OCI-M1 (cell line): ENCODE results near the gene PPP1R37.
A peak's percentile ranks its signal among the peaks of the same experiment; 100 is the strongest.
"Not testable (repeated sequence)": the region's sequence is repeated elsewhere in the genome, so short reads cannot be mapped to it uniquely, and the experiment has no call there.

Experiments used
- DNase-seq: peaks from one replicate; lab custom pipeline; 2025; lab: John Stamatoyannopoulos, UW

PPP1R37 gene

DNA sequence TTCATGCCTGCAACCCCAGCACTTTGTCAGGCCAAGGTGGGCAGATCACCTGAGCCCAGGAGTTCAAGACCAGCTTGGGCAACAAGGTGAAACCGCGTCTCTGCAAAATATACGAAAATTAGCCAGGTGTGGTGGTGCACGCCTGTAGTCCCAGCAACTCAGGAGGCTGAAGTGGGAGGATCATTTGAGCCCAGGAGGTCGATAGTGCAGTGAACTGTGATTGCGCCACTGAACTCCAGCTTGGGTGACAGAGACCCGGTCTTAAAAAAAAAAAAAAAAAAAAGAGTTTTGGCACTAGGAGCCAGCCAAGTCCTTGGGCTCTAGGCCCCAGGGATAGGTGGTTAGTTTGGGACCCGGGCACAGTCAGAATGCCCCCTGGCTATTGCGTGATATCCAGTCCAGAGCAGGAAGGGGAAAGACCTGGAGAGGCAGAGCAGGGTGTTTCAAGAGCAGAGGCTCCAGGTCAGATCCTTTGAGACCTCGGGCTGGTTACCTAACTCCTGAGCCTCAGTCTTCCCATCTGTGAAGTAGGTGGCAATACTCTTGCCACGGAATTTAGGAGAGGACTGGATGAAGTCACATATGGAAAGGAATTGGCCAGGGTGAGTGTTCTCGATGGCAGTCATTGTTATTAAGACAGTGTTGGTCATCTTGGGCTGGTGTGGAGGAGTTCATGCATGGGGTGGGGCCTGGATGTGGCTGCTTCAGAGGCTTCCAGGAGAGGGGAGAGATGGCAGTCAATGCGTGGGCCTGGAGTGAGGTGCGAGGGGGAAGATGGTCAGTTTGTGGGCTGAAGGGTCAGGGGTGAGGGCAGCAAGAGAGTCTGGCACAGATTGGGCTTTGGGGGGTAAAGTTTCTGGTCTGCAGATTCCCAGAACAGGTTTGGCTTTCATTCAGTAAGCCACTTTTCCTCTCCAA lies 2.8 kb downstream of the PPP1R37 start:
- no peak for DNase-seq

DNA sequence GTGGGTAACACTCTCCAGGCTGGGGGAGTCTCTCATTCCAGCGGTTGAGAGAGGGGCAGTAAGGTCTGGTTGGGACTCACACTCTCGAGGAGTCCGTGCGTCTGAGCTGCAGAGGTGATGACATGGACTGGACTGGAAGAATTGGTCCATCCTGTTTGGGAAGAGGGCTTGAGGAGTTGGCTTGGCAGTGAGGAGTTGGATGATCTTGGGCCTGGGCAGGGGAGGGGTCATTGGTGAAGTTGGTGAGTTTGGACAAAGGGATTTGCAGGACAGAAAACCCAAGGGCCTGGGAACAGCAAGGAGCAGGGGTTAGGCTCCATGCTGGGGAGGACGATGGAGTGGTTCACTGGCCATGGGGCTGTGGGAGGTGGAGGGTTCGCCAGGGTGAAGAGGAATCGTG lies 3.7 kb downstream of the PPP1R37 start:
- DNase-seq, result no peak

DNA sequence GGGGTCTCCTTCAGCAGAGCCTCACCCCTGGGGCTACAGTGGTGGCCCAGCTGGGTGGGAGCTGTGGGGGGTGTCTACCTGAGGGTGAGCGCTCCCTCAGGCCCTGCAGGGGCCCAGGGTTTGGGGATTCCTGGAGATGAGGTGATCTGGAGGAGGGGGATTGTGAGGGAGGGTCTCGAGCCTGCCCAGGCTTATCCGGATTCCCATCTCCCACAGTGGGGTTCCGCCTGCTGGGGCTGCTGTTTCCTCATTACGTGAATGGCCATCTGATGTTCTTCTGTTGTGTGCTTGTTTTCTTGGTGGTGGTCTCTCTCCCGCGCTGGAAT lies 4.4 kb downstream of the PPP1R37 start:
- DNase-seq, result no peak

DNA sequence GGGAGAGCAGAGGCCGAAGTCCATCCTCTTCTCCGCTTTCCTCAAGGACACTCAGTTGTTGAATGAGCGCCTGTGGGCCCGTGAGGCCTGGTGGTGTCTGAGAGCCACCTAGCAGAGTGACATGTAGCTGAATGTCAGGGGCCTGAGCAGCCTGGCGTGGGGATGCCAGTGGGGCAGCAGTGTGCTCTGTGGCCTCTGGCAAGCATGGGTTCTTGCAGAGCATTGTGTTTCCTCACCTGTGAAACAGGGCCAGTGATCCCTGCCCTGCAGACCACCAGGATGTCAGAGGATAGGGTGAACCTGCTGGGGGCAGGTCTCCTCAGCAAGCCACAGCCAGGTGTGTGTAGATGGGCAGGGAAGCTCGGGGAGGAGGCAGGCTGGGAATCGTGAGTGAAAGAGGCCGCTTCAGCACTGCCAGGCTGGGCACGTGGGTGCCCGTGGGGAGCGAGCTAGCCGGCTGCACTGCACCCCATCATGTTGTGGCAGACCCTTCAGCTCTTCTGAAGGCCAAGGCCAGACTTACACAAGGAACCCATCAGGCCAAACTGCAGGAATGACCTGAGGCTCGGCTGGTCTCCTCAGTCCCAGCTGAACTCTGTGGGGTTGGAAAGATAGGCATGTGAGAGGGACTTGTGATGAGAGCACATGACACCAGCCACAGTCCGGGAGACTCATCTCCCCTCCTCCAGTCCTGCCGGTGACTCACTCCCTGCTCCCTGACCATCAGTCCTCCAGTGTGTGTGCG lies 5.0 kb downstream of the PPP1R37 start:
- peak; percentile 87 for DNase-seq

DNA sequence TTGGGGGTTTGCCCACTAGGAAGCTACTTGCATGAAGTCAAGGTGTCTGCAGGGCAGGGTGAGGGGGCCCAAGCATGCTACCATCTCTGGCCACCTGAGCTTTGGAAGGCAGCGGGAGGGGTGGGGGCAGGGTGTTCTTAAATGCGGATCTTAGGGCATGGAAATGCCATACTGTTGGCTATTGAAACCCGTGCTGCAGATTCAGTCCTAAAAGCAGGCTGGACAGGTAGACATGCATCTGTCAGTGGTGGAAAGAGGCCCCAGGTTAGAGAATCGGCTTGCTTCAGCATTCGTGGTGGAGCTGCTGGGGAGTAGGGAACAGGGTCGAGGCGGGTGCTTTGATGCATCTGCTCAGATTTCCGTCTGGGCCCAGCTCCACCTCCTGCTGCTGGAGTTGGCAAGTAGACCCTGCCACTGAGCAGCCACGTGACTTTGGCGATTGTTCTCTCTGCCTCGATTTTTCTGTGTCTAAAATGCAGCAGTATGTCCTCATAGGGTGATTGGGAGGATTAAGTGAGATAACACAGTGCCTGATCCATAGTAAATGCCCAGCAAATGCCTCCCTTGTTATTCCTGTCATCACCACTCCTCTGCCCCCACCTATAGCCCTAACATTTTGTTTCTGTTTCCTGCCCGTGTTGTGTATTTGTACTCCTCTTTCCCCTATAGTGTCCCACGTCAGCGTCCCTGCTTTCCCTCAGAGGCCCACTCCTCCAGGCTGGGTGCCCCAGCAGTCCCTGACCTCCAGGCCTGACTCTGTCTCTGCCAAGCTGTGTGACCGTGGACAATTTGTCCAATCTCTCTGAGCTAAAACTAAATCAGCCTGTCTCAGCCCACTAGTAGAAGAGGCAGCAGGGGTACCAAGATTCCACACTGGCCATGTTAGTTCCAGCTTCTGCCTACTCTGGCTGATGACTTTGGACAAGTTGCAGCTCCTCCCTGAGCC lies 5.8 kb downstream of the PPP1R37 start:
- no peak for DNase-seq

DNA sequence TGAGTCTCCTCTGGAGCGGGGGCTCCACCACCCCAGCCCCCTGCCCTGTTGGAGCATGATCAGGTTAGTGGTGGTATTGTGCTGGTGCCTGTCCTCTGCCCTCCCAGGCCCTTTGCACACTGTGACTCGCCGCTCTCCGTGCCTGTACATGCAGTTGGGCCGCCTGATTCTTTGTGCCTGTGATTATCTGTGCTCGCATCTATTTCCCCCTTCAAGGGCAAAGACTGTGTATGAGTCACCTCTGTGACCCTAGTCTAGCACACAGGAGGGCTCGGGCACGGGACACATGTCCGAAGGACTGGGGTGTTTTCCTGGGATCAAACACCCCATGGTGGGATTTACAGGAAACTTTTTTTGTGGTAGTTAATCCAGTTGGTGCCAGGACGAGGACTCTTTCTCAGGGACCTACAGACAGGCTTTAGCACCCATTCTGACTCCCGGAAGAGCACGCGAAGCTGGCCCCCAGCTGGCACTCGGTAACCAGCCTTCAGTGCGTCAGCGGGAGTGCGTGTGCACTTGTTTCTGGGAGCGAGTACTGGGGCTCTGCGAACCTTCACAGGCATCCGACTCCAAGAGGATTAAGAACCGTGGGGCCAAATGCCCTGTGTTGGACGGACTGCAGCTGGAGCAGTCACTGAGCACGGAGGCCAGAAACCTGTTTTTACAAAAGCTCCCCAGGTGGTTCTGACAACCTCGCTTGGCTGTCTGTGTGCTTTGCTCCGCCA lies 6.7 kb downstream of the PPP1R37 start:
- DNase-seq, result no peak

DNA sequence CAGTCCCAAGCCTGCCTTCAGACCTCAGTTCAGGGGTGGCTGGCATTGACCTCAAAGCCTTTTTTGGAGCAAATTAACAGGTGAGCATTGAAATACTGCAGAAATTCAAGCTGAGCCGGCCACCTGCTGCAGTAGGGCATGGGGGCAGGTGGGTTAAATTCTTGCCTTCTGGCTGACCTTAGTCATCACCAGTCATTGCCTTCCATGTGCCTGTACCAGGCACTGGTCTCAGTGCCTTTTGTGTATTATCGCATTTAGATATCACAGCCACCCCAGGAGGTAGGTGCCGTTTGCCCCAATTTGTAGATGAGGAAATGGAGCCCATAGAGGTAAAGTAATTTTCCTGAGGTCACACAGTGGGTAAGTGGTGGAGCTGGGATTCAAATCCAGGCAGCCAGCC lies 7.2 kb downstream of the PPP1R37 start:
- no peak for DNase-seq

DNA sequence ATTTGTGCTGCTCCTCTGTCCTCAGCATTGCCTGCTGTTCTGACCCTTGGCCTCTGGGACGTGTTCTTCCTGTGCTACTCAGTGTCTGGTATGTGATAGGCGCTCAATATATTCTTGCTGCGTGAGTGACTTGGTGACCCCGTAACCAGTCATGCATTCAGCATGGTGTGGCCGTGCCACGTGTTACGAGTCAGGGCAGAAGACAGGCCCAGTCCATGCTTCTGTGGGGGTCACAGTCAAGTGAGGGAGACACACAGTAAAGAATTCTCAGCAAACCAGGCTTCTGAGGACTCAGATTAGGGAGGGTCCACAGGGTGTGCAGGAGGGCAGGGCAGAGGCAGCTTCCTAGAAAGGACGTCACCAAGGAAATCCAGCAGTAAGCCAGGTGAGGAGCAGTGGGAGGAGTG lies 7.9 kb downstream of the PPP1R37 start:
- DNase-seq, result no peak

DNA sequence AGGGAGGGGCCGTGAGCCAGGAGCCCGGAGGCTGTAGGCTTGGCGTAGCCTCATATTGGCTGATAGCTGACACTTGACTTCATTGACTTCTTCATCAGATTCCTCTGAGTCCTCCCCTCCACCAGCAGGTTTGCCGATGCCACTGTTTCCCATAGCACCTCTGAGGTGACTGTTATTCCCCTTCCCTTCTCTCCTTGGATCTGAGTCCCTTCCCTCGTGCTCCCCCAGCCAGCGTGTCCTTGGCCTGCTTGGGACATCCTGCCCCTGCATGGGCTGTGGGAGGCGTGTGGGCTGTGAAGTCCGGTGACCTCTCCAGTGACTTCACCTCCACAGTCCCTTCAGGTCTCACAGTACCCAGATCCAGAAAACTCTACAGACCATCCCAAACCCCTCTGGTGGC lies 8.8 kb downstream of the PPP1R37 start:
- no peak for DNase-seq

DNA sequence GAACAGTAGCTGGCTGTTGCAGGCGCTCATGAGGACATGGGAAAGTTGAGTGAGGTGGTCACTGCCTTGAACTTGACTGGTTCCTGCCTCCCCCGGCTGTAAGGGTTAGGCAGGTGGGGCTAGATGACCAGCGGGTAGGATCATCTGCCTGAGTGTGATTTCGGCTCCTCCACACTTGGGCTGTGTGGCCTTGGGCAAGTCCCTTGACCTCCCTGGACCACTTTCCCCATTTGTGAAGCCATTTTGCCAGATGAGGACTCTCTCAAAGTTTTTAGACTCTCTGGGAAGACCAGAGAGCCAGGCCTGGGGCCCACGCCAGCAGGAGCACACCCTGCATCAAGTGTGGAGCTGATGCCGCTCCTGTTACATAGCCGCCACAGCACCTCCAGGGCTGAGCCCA lies 9.5 kb downstream of the PPP1R37 start:
- no peak for DNase-seq

DNA sequence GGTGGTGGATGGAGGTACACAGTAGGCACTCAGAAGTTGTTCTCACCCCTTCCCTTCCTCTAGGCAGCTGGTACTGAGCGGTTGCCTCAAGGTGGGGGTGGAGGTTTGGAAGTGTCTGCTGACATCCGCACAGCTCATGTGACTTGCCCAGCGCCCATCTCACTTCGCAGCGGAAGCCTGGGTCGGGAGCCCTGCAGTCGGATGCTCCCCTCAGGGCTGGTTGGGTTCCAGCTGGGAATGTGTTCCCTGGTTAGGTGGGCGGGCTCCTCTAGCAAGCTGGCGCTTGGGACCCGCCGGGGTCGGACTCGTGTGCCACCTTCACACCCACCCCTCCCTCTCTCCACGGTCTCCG lies 10.2 kb downstream of the PPP1R37 start:
- DNase-seq, result no peak

DNA sequence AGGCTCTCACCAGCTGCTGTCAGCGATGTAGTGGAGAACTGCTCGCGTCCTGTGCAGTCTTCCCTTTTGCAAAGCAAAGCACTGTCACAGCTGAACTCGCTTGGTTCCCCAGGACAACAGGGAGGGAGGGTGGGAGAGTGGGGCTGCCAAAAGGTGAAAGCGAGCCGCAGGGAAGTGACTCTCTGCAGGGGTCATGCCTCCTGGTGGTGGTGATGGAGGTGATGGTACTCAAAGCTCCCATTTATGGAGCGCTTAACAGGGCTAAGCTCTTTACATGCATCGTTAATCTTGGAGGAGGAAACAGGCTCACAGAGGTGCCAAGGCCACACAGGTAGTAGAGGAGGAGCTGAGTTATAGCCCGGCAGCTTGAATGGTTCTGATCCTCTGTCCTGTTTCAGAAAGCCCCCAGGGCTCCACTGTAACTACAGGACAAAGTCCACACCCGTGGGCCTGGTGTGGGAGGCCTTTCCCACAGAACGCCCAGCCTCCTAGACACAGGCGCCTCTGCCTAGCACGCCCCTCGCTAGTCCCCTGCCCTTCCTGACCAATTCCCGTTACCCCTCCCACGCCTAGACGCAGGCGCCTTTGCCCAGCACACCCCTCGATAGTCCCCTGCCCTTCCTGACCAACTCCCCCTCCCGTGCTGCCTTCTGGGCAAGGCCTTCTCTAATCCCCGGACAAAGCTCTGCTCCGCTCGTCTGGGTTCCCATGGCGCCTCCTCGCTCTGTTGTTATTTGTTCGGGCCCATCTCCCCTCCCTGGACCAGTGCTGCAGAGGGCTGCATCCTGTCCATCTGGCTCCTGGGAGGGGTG lies 10.7 kb downstream of the PPP1R37 start:
- DNase-seq, result no peak

DNA sequence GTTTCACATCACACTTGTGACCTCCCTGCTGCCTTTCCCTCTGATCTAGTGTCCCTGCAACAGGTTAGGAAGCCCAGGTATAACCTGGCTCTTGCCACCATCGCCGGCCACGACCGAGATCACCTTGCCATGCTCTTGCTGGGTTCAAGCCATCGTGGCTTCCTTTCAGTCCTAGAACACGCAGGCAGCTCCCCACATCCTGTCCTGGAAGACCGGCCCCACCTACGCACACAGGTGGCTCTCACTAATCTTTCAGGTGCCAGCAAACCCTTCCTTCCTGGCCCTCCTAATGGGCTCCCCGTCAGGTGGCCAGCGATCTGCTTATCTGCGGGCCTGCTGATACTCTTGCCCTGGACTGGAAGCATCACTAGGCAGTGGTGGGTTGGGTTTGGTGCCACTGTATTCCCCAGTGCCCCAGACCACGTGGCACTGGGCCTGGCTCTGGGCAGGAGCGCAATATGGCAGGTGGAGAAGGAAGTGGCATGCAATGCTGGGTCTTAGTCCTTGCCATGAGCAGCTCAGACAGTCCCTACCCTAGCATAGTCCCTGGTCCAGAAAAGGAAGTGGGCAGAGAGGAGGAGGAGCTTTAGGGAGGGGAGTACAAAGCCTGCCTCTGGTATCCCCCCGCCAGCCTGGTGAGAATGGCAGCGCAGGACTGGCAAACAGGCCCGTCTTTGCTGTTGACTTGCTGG lies 11.8 kb downstream of the PPP1R37 start:
- DNase-seq, result no peak

DNA sequence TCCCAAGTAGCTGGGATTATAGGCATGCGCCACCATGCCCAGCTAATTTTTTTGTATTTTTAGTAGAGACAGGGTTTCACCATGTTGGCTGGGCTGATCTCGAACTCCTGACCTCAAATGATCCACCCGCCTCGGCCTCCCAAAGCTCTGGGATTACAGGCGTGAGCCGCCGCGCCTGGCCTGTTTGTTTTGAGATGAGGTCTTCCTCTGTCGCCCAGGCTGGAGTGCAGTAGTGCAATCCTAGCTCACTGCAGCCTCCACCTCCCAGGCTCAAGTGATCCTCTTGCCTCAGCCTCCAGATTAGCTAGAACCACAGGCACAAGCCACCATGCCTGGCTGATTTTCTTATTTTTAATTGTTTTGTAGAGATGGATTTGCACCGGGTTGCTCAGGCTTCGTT lies 13.4 kb downstream of the PPP1R37 start:
- DNase-seq, result not testable (repeated sequence)

DNA sequence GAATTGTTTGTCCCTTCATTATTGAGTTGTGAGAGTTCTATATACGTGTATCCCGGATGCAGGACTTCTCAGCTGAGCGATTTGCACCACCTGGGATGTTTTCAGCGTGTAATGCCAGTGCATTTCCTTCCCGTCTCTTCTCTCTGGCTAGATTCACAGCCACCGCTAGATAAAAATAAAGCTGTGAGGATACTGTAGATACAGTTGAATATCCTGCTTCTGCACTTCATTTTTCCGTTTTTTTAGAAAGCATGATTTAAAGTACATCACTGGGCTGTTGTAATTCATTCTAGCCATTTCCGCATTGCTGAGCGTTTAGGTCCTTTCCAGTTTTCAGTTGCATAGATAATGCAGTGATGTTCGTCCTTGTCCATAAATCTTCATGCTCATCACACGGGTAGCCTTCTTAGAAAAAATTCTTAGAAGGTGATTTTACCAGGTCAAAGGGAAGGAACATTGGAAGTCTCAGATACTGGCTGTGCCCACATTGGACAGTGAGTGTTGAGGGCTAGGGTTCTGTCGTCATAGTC lies 14.7 kb downstream of the PPP1R37 start:
- no peak for DNase-seq

DNA sequence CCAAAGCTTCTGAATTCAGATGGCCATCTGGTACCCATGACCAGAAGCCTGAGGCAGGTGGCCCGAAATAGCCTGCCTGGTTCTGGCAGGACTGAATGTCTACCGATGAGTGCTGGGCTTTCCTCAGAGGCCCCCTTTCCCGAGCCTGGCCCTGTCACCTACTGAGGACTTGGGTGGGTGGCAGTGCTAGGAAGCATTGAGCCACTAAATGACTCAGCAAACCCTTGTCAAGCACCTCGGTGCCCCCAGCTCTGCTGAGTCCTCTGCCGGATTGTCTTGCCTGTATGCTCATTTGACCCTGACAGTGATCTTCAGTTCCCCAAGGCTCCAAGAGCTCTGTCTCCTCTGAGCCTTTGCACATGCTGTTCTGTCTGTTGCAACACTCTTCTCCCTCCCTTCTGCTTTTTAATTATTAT lies 17.9 kb downstream of the PPP1R37 start:
- peak; percentile 20 for DNase-seq

DNA sequence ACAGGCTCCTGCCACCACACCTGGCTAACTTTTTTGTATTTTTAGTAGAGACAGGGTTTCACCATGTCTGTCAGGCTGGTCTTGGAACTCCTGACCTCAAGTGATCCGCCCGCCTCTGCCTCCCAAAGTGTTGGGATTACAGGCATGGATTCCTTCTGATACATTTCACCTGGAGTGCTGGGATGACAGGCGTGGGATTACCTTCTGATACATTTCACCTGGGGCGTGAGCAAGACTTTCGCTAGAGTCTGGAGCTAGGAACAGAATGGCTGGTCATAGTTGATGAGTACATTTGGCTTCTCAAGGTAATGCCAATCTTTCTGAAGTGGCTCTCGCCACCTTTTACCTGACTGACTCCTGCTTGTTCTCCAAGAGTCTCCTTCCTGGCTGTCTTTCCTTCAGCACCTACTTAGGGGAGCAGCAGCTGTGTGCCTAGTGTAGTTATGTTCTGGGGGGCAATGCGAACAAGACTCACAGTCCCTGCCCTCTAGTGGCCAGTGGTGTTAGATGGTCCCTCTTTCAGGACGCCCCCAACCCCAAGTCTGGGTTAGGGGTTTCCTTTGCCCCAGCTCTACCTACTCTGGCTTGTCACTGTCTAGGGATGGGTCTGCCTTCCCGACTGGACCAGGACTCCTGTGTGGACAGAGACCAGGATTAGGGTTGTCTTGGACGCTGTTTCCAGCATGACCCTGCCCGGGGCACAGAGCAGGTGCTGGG lies 19.3 kb downstream of the PPP1R37 start:
- DNase-seq, result no peak

DNA sequence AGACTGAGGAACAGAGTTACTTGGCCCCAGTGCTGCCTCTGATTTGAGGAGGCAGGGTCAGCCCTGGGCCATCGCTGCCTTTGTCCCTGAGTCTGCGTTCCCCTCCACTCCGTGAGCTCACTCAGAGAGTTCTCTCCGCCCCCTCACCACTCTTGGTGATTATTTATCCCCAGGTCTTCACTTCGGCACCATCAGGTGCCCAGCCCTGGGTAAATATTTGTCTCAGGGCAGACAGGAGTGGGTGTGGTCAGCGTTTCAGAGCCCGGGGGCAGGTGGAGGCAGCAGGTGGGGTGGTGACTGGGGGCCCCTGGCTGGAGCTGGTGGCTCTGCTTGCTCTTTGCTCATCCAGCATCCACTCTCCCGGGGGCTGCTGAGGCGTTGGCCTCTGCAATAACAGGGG lies 20.6 kb downstream of the PPP1R37 start:
- no peak for DNase-seq

DNA sequence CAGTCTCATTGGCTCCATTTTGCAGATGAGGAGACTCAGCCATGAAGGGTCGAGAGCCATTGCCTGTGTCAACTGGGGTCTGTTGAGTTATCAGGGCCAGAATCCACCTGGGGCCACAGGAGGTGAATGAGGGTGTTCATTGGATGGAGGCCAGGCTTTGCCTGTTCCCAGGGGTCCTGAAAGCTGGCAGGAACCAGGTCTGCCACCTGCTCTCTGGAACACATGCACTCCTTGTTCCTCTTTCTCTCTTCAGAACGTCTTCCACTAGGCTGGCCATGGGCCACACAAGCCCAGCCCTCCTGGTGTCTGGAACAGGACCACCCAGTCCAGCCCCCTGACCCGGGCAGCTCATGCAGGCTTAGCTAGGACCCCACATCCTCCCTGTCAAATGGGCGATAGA lies 21.1 kb downstream of the PPP1R37 start:
- DNase-seq, result no peak
